Gastroesophageal sphincter (tissue), 4 donors: ENCODE measurements around the gene PKNOX1. TPM values are rescaled to one million over a fixed set of nuclear protein-coding genes. Genes with fewer than 3 reads are reported as not detected.

Source experiments
- ATAC-seq: fragments of 150-250 bp; one replicate; pipeline ENCODE4 v1.9.1; 2016; ENCODE audit warnings: mild to moderate bottlenecking, moderate library complexity
- H3K27ac ChIP-seq, 4 donors: fragments of 200-600 bp; sonication (generic) in 3 of 4; 1 replicate in 3 of 4; 2 replicates in 1 of 4; pipeline ENCODE4 v1.5.1; 2016 to 2019
- H3K27me3 ChIP-seq: fragments of 200-600 bp; sonication (generic); one replicate; pipeline ENCODE4 v1.5.1; 2019
- H3K36me3 ChIP-seq, 2 donors: fragments of 200-600 bp; sonication (generic); one replicate each; pipeline ENCODE4 v1.5.1; 2019; ENCODE audit warnings: control low read depth in 1 of 2
- H3K4me1 ChIP-seq, 3 donors: fragments of 200-600 bp; sonication (generic); 1 replicate in 2 of 3; 2 replicates in 1 of 3; pipeline ENCODE4 v1.5.1; 2016 to 2019; ENCODE audit warnings: control low read depth in 2 of 3
- H3K4me3 ChIP-seq, 2 donors: fragments of 200-600 bp; sonication (generic); one replicate each; pipeline ENCODE4 v1.5.1; 2019; ENCODE audit warnings: mild to moderate bottlenecking in 1 of 2, moderate library complexity in 1 of 2
- H3K9me3 ChIP-seq, 3 donors: fragments of 200-600 bp; sonication (generic); one replicate each; pipeline ENCODE4 v1.5.1; 2017 to 2019; ENCODE audit warnings: control low read depth in 2 of 3
- CTCF ChIP-seq, 4 experiments: fragments of 200-600 bp in 2 of 4; fragments of 450-650 bp in 2 of 4; sonication (generic) in 1 of 4; IDR thresholded peaks; one replicate each; pipeline ENCODE4 v1.5.1; 2017 to 2019; ENCODE audit warnings: antibody characterized with exemption in 4 of 4, mild to moderate bottlenecking in 2 of 4, moderate library complexity in 2 of 4
- EP300 ChIP-seq: sonication (generic); formaldehyde crosslinking; IDR thresholded peaks from one replicate; pipeline ENCODE4 v1.6.1; 2017; ENCODE audit warnings: antibody characterized with exemption, mild to moderate bottlenecking
- POLR2A ChIP-seq, 2 donors: fragments of 450-650 bp; IDR thresholded peaks; one replicate each; pipeline ENCODE4 v1.6.1; 2017; ENCODE audit warnings: antibody characterized with exemption in 2 of 2, mild to moderate bottlenecking in 2 of 2, moderate library complexity in 1 of 2
- POLR2AphosphoS5 ChIP-seq: sonication (generic); formaldehyde crosslinking; IDR thresholded peaks from one replicate; pipeline ENCODE4 v1.6.1; 2017; ENCODE audit warnings: antibody characterized with exemption
- WGBS, 2 donors: methylation state at CpG; one replicate each; pipeline ENCODE4 v1.1.5; 2018; ENCODE audit warnings: low coverage in 1 of 2; 5-methylcytosine and 5-hydroxymethylcytosine counted together
- total RNA-seq, 4 donors: library from RNA; depleted of rRNA; stranded (reverse); fragments of >200 nt; gene quantifications; one replicate each; pipeline ENCODE4 v1.1.0, GENCODE V29; 2016

The PKNOX1 gene
- total RNA-seq, 4 donors from 2014 or later: 12.9 to 15.3 (median 15.1) TPM

- Histone ChIP-seq H3K27ac (no peak overlapping the region), H3K4me1 (peaks cover 0 to 22% (median 9%) of the 10 kb centered on the region in 3 donors), H3K4me3 (no peak overlapping the region), H3K36me3 (no peaks in the 10 kb centered on the region), H3K9me3 (no peaks in the 10 kb centered on the region), H3K27me3 (no peaks in the 10 kb centered on the region)
- ATAC-seq: no peak
- TF ChIP-seq EP300: no peak
- TF ChIP-seq CTCF (IDR thresholded peaks at IDR 0.05): no peak
- no peak for TF ChIP-seq POLR2A (IDR thresholded peaks at IDR 0.05)
- TF ChIP-seq POLR2AphosphoS5: no peak
- WGBS, 2 donors: 80% methylated on average over 1 of the region's 3 CpGs; no CpG with 5 or more reads in 1 of the 2 donors
Measured at GRCh38 chr21:42971897-42972275, 2.5 kb upstream of the PKNOX1 start.

- 80 to 89% methylated on average over 1 to 5 of the region's 19 CpGs for WGBS, 2 donors
- H3K27me3 ChIP-seq: no peaks in the 10 kb centered on the region
- peak overlapping the region; percentile 27 to 100 (median 100) for H3K27ac ChIP-seq
- TF ChIP-seq POLR2AphosphoS5 (no peak), POLR2A (IDR thresholded peaks at IDR 0.05) (no peak), CTCF (IDR thresholded peaks at IDR 0.05) (peak in 2 of 4 experiments; percentile 9 to 35)
- peak overlapping the region; percentile 31 to 77 for H3K4me3 ChIP-seq
- ATAC-seq: no peak
- H3K9me3 ChIP-seq: no peaks in the 10 kb centered on the region
- peaks cover 0 to 25% (median 9%) of the 10 kb centered on the region in 3 donors for H3K4me1 ChIP-seq
- no peaks in the 10 kb centered on the region for H3K36me3 ChIP-seq
Measured at GRCh38 chr21:42973309-42973990, 912 bp upstream of the PKNOX1 start.

GRCh38 chr21:42974832-42975820, 764 bp downstream of the PKNOX1 start:
- no peaks in the 10 kb centered on the region for H3K9me3 ChIP-seq
- H3K27me3 ChIP-seq: no peaks in the 10 kb centered on the region
- peak; percentile 41 for ATAC-seq
- H3K27ac ChIP-seq: peak overlapping the region; percentile 90 to 100 (median 100)
- H3K36me3 ChIP-seq: no peaks in the 10 kb centered on the region
- whole genome bisulfite sequencing, 2 donors: no CpG with 5 or more reads among the region's 125 CpGs
- peaks cover 0 to 26% (median 9%) of the 10 kb centered on the region in 3 donors for H3K4me1 ChIP-seq
- TF ChIP-seq EP300 (no peak), POLR2A (IDR thresholded peaks at IDR 0.05) (peak; percentile 48 to 58), POLR2AphosphoS5 (peak; percentile 87), CTCF (IDR thresholded peaks at IDR 0.05) (no peak)
- H3K4me3 ChIP-seq: peak overlapping the region; percentile 62 to 77

- Histone ChIP-seq H3K27me3 (no peaks in the 10 kb centered on the region), H3K4me1 (peaks cover 0 to 35% (median 9%) of the 10 kb centered on the region in 3 donors), H3K9me3 (no peaks in the 10 kb centered on the region), H3K27ac (peak overlapping the region; percentile 87 to 100 (median 100)), H3K4me3 (peak overlapping the region; percentile 60 to 77), H3K36me3 (no peaks in the 10 kb centered on the region)
- TF ChIP-seq EP300 (no peak), POLR2AphosphoS5 (no peak), POLR2A (IDR thresholded peaks at IDR 0.05) (no peak)
- ATAC-seq: no peak
- 23 to 28% methylated on average over 6 of the region's 6 CpGs for WGBS, 2 donors
Measured at GRCh38 chr21:42975886-42976608, 1.7 kb downstream of the PKNOX1 start.
